Transverse colon (tissue), 3 donors: Measurements from ENCODE around the gene CHIT1.

Experiments used
- POLR2A ChIP-seq: fragments of 450-650 bp; IDR thresholded peaks from one replicate; pipeline ENCODE4 v1.6.1; 2016; ENCODE audit warnings: antibody characterized with exemption, mild to moderate bottlenecking, moderate library complexity
- POLR2AphosphoS5 ChIP-seq, 3 donors: sonication (generic); formaldehyde crosslinking; IDR thresholded peaks; one replicate each; pipeline ENCODE4 v1.6.1; 2016; ENCODE audit warnings: antibody characterized with exemption in 3 of 3

DNA sequence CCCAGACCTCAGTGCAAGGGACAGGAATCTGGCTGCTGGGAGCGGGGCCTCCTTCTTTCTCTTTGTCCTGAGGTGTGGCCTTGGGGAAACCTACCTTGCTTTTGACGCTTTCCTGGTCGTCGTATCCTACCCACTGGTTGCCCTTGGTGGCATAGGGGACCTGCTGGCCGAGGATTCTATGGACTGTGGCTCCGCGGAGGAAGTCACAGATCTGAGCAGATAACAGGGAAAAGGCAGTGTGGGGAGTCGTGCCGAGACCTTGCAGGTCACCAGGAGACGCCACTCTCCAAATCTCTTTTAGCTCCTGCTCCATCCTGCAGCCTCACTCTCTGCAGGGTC is 49.8 kb downstream of the CHIT1 start:
- TF ChIP-seq POLR2AphosphoS5 (IDR thresholded peaks at IDR 0.05) (no peak), POLR2A (no peak)
